DND-41 (cell line): ENCODE results near the gene KCNH3.

ENCODE experiments used
- ATAC-seq: fragments of 200-7000 bp; cut with Tn5 transposase; 3 replicates; pipeline ENCODE4 v1.9.1; 2021; ENCODE audit warnings: low read depth; ENCODE audit not compliant: insufficient read depth
- DNase-seq: peaks from one replicate; pipeline ENCODE4 v3.0.0-alpha.2; 2020
- H2AFZ ChIP-seq: 2 replicates; pipeline ENCODE4 v1.6.0; 2012; ENCODE audit warnings: low read depth, low read length
- H3K27ac ChIP-seq: 2 replicates; pipeline ENCODE4 v1.5.1; 2012; ENCODE audit warnings: low read length, inconsistent platforms
- H3K27me3 ChIP-seq: fragments of 200-600 bp; sonication (generic); 2 replicates; pipeline ENCODE4 v1.6.0; 2012; ENCODE audit warnings: low read length, mild to moderate bottlenecking, inconsistent platforms; ENCODE audit not compliant: insufficient read depth, poor library complexity
- H3K36me3 ChIP-seq: 2 replicates; pipeline ENCODE4 v1.5.1; 2012; ENCODE audit warnings: low read length, inconsistent platforms; ENCODE audit not compliant: insufficient read depth
- H3K4me1 ChIP-seq: 2 replicates; pipeline ENCODE4 v1.5.1; 2012; ENCODE audit warnings: mild to moderate bottlenecking, low read length; ENCODE audit not compliant: insufficient read depth
- H3K4me2 ChIP-seq: 2 replicates; pipeline ENCODE4 v1.6.0; 2012; ENCODE audit warnings: mild to moderate bottlenecking, moderate library complexity, low read length, inconsistent platforms; ENCODE audit not compliant: insufficient read depth
- H3K4me3 ChIP-seq, 2 experiments: fragments of 200-600 bp in 1 of 2; shearing (Covaris generic) in 1 of 2; 2 replicates each; pipeline ENCODE4 v1.5.1; 2012 to 2016; ENCODE audit warnings: inconsistent platforms in 2 of 2, low read length in 2 of 2, mild to moderate bottlenecking in 2 of 2, low read depth in 1 of 2, moderate library complexity in 1 of 2
- H3K79me2 ChIP-seq: 2 replicates; pipeline ENCODE4 v1.6.0; 2012; ENCODE audit warnings: low read length, inconsistent platforms; ENCODE audit not compliant: insufficient read depth
- H3K9ac ChIP-seq: 2 replicates; pipeline ENCODE4 v1.6.0; 2012; ENCODE audit warnings: low read depth, mild to moderate bottlenecking, inconsistent platforms, low read length, moderate library complexity
- H3K9me3 ChIP-seq: 2 replicates; pipeline ENCODE4 v1.5.1; 2012; ENCODE audit warnings: low read length, moderate library complexity, mild to moderate bottlenecking, inconsistent platforms; ENCODE audit not compliant: insufficient read depth, severe bottlenecking
- H4K20me1 ChIP-seq: 2 replicates; pipeline ENCODE4 v1.6.0; 2012; ENCODE audit warnings: low read length; ENCODE audit not compliant: insufficient read depth
- CTCF ChIP-seq: IDR thresholded peaks from 2 replicates; pipeline ENCODE4 v1.5.1; 2012; ENCODE audit warnings: borderline replicate concordance, low read length, moderate library complexity, mild to moderate bottlenecking; ENCODE audit not compliant: poor library complexity, severe bottlenecking; ENCODE audit errors: extremely low read depth
- EZH2 ChIP-seq: IDR thresholded peaks from 3 replicates; pipeline ENCODE4 v1.6.1; 2012; ENCODE audit warnings: borderline replicate concordance, low read depth, mild to moderate bottlenecking, moderate library complexity, low read length, inconsistent platforms; ENCODE audit not compliant: severe bottlenecking

Gene KCNH3

GRCh38 chr12:49587174-49587908, 48.5 kb downstream of the KCNH3 start:
- Histone ChIP-seq H2AFZ (no peak overlapping the region), H3K4me2 (no peak overlapping the region), H4K20me1 (peaks cover 5% of the 10 kb centered on the region; the same call in 1 of the 2 replicates), H3K36me3 (peaks cover 29% of the 10 kb centered on the region; the same call in 1 of the 2 replicates), H3K27me3 (no peaks in the 10 kb centered on the region), H3K79me2 (no peaks in the 10 kb centered on the region), H3K27ac (no peak overlapping the region), H3K4me3 (no peak overlapping the region), H3K4me1 (no peaks in the 10 kb centered on the region), H3K9ac (no peak overlapping the region), H3K9me3 (no peaks in the 10 kb centered on the region)
- DNase-seq: no peak
- TF ChIP-seq EZH2 (no peak), CTCF (peak; percentile 22)
- no peak for ATAC-seq

GRCh38 chr12:49588281-49588680, 49.5 kb downstream of the KCNH3 start:
- Histone ChIP-seq H3K4me1 (no peaks in the 10 kb centered on the region), H4K20me1 (peaks cover 5% of the 10 kb centered on the region; the same call in 1 of the 2 replicates), H3K36me3 (peaks cover 25% of the 10 kb centered on the region; the same call in 1 of the 2 replicates), H3K4me2 (no peak overlapping the region), H2AFZ (no peak overlapping the region), H3K27ac (no peak overlapping the region), H3K27me3 (no peaks in the 10 kb centered on the region), H3K9me3 (no peaks in the 10 kb centered on the region), H3K9ac (no peak overlapping the region), H3K4me3 (no peak overlapping the region), H3K79me2 (no peaks in the 10 kb centered on the region)
- ATAC-seq (no peak), DNase-seq (no peak)
- TF ChIP-seq EZH2: no peak
- TF ChIP-seq CTCF: no peak

GRCh38 chr12:49588721-49589516, 50.1 kb downstream of the KCNH3 start:
- Histone ChIP-seq H3K9ac (no peak overlapping the region), H3K4me1 (no peaks in the 10 kb centered on the region), H3K4me3 (no peak overlapping the region), H3K9me3 (no peaks in the 10 kb centered on the region), H3K27me3 (no peaks in the 10 kb centered on the region), H2AFZ (no peak overlapping the region), H3K4me2 (no peak overlapping the region), H3K36me3 (peaks cover 19% of the 10 kb centered on the region; the same call in 1 of the 2 replicates), H3K27ac (no peak overlapping the region), H3K79me2 (no peaks in the 10 kb centered on the region), H4K20me1 (no peaks in the 10 kb centered on the region; the same call in 1 of the 2 replicates)
- TF ChIP-seq CTCF (no peak), EZH2 (no peak)
- no peak for DNase-seq
- ATAC-seq: no peak
